Inflammatory macrophage (primary cell): Measurements from ENCODE around the gene THBS1.

ENCODE experiments used
- DNase-seq, 2 donors: peaks; one replicate each; pipeline ENCODE4 v3.0.0-alpha.2; 2020 to 2022

THBS1 gene

GRCh38 chr15:39574427-39574826 is 6.5 kb upstream of the THBS1 start:
- no peak for DNase-seq

GRCh38 chr15:39575180-39575579 is 5.7 kb upstream of the THBS1 start:
- DNase-seq, result no peak

GRCh38 chr15:39578851-39579486 is 1.9 kb upstream of the THBS1 start:
- no peak for DNase-seq

GRCh38 chr15:39579487-39580116 is 1.3 kb upstream of the THBS1 start:
- DNase-seq, result no peak

GRCh38 chr15:39580117-39580484 is 778 bp upstream of the THBS1 start:
- DNase-seq, result peak; percentile 88 to 92

GRCh38 chr15:39581242-39581792 is 438 bp downstream of the THBS1 start:
- no peak for DNase-seq

GRCh38 chr15:39581793-39582285 is 960 bp downstream of the THBS1 start:
- peak in 1 of 2 donors; percentile 12 for DNase-seq

GRCh38 chr15:39582286-39582976 is 1.6 kb downstream of the THBS1 start:
- no peak for DNase-seq

- DNase-seq, result no peak
Observed at GRCh38 chr15:39582977-39583595, 2.2 kb downstream of the THBS1 start.

- DNase-seq, result peak in 1 of 2 donors; percentile 11
Observed at GRCh38 chr15:39583596-39584265, 2.9 kb downstream of the THBS1 start.

GRCh38 chr15:39584266-39584659 is 3.4 kb downstream of the THBS1 start:
- DNase-seq, result no peak

GRCh38 chr15:39584662-39585388 is 3.9 kb downstream of the THBS1 start:
- DNase-seq, result no peak

- no peak for DNase-seq
Observed at GRCh38 chr15:39585389-39585841, 4.5 kb downstream of the THBS1 start.

- no peak for DNase-seq
Observed at GRCh38 chr15:39585871-39586301, 5.0 kb downstream of the THBS1 start.

GRCh38 chr15:39586387-39587095 is 5.7 kb downstream of the THBS1 start:
- DNase-seq, result no peak

GRCh38 chr15:39587096-39587721 is 6.3 kb downstream of the THBS1 start:
- no peak for DNase-seq

GRCh38 chr15:39587731-39588530 is 7.1 kb downstream of the THBS1 start:
- no peak for DNase-seq

GRCh38 chr15:39588531-39589192 is 7.8 kb downstream of the THBS1 start:
- DNase-seq, result no peak
